HUES64 (cell line): Measurements from ENCODE around the gene CENPL.
A peak's percentile ranks its signal among the peaks of the same experiment; 100 is the strongest.
"Not testable (repeated sequence)": the region's sequence is repeated elsewhere in the genome, so short reads cannot be mapped to it uniquely, and the experiment has no call there.

Source experiments
- H3K27ac ChIP-seq: 2 replicates; pipeline ENCODE4 v1.7.0; 2013; ENCODE audit warnings: low read depth, low read length, inconsistent platforms
- H3K27me3 ChIP-seq: 2 replicates; pipeline ENCODE4 v1.6.1; 2013; ENCODE audit warnings: mild to moderate bottlenecking, low read length; ENCODE audit not compliant: insufficient read depth
- H3K36me3 ChIP-seq: 2 replicates; pipeline ENCODE4 v1.6.1; 2013; ENCODE audit warnings: mild to moderate bottlenecking, low read length; ENCODE audit not compliant: insufficient read depth
- H3K4me1 ChIP-seq: 2 replicates; pipeline ENCODE4 v1.6.1; 2013; ENCODE audit warnings: mild to moderate bottlenecking, low read length, moderate library complexity; ENCODE audit not compliant: insufficient read depth
- H3K4me3 ChIP-seq: 2 replicates; pipeline ENCODE4 v1.5.1; 2013; ENCODE audit warnings: mild to moderate bottlenecking, low read length, moderate library complexity
- H3K9ac ChIP-seq: 2 replicates; pipeline ENCODE4 v1.6.1; 2013; ENCODE audit warnings: mild to moderate bottlenecking, low read depth, low read length
- H3K9me3 ChIP-seq: 2 replicates; pipeline ENCODE4 v1.6.1; 2013; ENCODE audit warnings: low read depth, low read length; ENCODE audit not compliant: insufficient read depth
- WGBS: fragments of 150-250, 120-280 bp; methylation state at CpG from one replicate; pipeline ENCODE4 v1.1.7; 2013; ENCODE audit warnings: missing lambda C conversion rate; 5-methylcytosine and 5-hydroxymethylcytosine counted together

CENPL gene

DNA sequence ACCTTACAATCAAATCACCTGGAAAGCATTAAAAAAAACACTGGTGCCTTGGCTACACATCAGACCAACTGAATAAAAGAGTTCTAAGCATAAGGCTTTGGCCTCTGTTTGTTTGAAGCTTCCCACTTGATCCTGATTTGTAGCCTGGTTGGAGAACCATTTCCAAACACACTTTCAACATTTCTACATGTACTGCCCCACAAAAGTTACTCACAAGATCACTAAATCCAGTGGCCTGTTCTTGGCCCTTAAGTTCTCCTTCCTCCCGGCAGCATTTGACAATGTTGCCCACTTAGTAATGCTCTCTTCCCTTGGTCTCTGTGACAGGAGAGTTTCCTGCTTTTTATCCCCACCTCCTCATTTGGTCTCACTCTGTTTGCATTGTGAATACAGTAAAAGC is 31.3 kb upstream of the CENPL start:
- Histone ChIP-seq H3K4me3 (no peak overlapping the region), H3K9me3 (no peaks in the 10 kb centered on the region), H3K4me1 (peaks cover 13% of the 10 kb centered on the region), H3K9ac (no peak overlapping the region), H3K27ac (no peak overlapping the region), H3K27me3 (no peaks in the 10 kb centered on the region), H3K36me3 (peaks cover 78% of the 10 kb centered on the region)
- 86% methylated on average over 1 of the region's 1 CpG for WGBS

DNA sequence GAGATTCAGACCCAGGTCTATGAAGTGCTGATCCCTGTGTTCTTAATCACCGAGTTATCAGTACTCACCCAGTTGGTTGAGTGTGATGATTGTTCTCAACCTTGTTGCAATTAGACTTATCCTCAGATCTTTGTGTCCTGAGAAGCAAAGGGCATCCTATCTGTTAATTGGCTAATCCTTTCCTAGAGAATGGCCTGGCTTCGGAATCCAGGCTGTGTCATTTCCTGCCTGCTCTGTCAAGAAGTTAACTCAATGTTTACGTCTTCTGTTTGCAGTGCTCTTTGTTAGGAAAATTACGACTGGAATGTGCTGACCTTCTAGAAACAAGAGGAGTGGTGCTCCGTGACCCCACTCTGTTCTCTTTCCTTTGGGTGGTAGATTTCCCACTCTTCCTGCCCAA is 28.4 kb upstream of the CENPL start:
- Histone ChIP-seq H3K9me3 (no peaks in the 10 kb centered on the region), H3K27me3 (no peaks in the 10 kb centered on the region), H3K4me1 (peaks cover 13% of the 10 kb centered on the region), H3K9ac (peak overlapping the region; percentile 3; the same call in 1 of the 2 replicates), H3K27ac (peak overlapping the region; percentile 79), H3K4me3 (no peak overlapping the region), H3K36me3 (peaks cover 77% of the 10 kb centered on the region)
- WGBS: 62% methylated on average over 5 of the region's 5 CpGs

DNA sequence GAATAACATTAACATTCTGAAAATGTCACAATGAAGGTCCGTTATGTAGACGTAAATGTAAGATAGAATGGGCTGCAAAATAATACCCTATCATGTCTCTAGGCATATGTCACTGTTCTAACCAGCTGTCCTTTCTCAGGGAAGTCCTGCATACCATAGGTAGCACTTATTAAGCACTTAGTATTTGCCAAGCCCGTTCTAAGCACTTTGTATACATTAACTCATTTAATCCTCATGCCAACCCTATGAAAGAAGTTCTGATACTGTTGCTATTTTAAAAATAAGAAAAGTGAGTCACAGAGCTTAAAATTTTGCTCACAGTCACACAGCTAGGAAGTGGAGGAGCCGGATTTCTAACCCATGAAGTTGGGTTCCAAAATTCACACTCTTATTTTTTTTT is 27.4 kb upstream of the CENPL start:
- Histone ChIP-seq H3K36me3 (peaks cover 69% of the 10 kb centered on the region), H3K4me1 (peaks cover 13% of the 10 kb centered on the region), H3K27me3 (no peaks in the 10 kb centered on the region), H3K4me3 (no peak overlapping the region), H3K27ac (no peak overlapping the region), H3K9me3 (no peaks in the 10 kb centered on the region), H3K9ac (no peak overlapping the region)
- WGBS: 92% methylated on average over 3 of the region's 4 CpGs

DNA sequence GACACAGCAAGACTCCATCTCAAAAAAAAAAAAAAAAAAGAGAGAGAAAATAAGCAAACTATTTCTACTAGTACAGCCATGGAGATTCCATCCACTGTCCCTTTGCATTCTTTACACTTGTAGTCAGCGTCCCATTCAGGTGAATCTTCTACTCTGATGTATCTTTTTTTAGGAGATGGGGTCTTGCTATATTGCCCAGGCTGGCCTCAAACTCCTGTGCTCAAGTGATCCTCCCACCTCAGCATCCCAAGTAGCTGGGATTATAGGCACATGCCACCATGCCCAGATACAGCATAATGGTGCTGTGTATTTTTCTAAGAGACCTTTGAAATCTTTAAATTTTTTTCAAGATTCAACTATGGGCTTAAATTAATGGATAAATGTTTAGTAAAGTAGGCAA is 8.1 kb upstream of the CENPL start:
- Histone ChIP-seq H3K4me3 (no peak overlapping the region), H3K9ac (no peak overlapping the region), H3K36me3 (peaks cover 81% of the 10 kb centered on the region), H3K4me1 (no peaks in the 10 kb centered on the region), H3K27me3 (no peaks in the 10 kb centered on the region), H3K9me3 (no peaks in the 10 kb centered on the region), H3K27ac (no peak overlapping the region)
- WGBS: 90% methylated on average over 1 of the region's 1 CpG

DNA sequence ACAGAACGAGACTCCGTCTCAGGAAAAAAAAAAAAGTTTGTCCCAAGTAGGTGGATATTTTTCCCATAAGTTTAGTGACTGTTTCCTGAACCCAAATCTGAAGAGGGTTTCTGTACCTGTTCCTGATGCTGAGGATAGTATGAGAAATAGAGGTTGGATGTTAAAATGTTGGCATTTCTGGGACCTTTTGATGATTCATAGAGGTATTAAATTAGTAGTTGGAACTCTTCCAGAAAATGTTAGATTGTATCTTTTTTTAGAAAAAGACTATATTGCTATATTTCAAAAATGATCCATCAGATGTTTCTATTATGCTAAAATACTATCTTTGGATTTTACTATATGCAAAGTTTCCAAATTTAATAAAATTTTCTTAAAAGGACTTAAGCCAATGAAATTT is 2.9 kb upstream of the CENPL start:
- H3K9ac ChIP-seq: no peak overlapping the region
- H3K27ac ChIP-seq: no peak overlapping the region
- H3K4me3 ChIP-seq: no peak overlapping the region
- WGBS: 95% methylated on average over 2 of the region's 2 CpGs
- H3K9me3 ChIP-seq: no peaks in the 10 kb centered on the region
- H3K4me1 ChIP-seq: peaks cover 6% of the 10 kb centered on the region; the same call in 1 of the 2 replicates
- no peaks in the 10 kb centered on the region for H3K27me3 ChIP-seq
- peaks cover 44% of the 10 kb centered on the region for H3K36me3 ChIP-seq

DNA sequence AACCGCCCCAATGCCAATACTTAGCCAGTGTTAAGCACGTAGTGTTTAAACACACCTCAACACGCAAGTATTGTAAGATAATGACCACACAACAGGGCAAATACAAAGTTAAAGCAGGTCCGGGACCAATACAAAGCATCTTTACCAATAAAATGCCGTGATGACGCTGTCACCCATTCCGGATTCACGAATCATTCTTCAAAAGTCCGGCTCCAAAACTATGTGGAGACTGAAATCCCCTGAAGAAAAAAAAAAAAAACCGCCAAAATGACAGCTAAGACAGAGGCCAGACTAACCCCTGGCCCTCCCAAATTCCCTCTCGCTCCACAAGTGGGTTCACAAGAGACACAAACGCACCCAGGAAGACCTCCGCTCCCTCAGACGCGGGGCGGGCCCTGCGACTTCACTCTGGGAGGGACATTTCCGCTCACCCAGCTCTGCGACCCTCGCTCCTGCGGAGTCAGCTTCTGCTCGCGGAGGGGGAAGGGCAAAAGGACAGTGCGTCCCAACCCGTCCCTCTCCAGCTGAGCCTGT is 835 bp downstream of the CENPL start:
- H3K27me3 ChIP-seq: no peaks in the 10 kb centered on the region
- peak overlapping the region; percentile 86 for H3K9ac ChIP-seq
- H3K36me3 ChIP-seq: peaks cover 48% of the 10 kb centered on the region
- H3K9me3 ChIP-seq: no peaks in the 10 kb centered on the region
- peak overlapping the region; percentile 64 for H3K4me3 ChIP-seq
- peaks cover 6% of the 10 kb centered on the region; the same call in 1 of the 2 replicates for H3K4me1 ChIP-seq
- H3K27ac ChIP-seq: peak overlapping the region; percentile 91
- under 1% methylated on average over 25 of the region's 25 CpGs for WGBS

DNA sequence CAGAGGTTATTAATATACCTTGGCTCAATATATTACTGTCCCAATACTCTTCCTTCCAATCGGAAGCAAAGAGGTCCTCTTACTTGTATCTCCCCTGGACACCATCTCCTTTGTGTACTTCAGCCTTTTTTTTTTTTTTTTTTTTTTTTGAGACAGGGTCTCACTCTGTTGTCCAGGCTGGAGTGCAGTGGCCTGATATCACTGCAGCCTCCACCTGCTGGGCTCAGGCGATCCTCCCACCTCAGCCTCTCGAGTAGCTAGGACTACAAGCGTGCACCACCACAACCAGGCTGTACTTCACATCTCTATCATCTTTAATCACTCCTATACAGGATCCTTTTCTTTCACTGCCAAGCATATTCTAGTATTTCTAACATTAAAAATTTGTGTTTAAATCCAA is 3.0 kb downstream of the CENPL start:
- Histone ChIP-seq H3K4me1 (peaks cover 6% of the 10 kb centered on the region; the same call in 1 of the 2 replicates), H3K9ac (no peak overlapping the region), H3K27ac (no peak overlapping the region), H3K27me3 (no peaks in the 10 kb centered on the region), H3K36me3 (peaks cover 43% of the 10 kb centered on the region), H3K9me3 (no peaks in the 10 kb centered on the region), H3K4me3 (no peak overlapping the region)
- WGBS: 98% methylated on average over 4 of the region's 4 CpGs

DNA sequence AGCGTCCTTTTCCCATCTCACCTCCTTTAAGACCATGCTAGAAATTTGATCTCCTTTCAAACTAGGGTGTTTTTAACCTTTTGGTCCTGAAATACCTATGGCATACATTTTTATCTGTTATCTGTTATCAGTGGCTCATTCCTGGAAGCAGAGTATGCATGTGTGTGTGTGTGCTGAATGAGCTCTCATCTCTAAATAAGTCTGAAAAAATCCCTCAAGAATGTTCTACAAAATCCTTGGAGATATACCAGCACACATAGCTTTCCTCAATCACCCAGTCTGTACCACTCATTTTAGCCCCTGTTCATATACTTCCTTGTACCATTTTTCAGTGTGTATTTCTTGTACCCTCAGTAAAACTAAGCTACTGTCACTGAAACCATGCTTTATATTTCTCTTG is 6.2 kb downstream of the CENPL start:
- 94% methylated on average over 1 of the region's 1 CpG for WGBS
- Histone ChIP-seq H3K4me1 (peaks cover 6% of the 10 kb centered on the region; the same call in 1 of the 2 replicates), H3K9me3 (no peaks in the 10 kb centered on the region), H3K27me3 (no peaks in the 10 kb centered on the region), H3K4me3 (no peak overlapping the region), H3K27ac (no peak overlapping the region), H3K36me3 (peaks cover 40% of the 10 kb centered on the region), H3K9ac (no peak overlapping the region)

DNA sequence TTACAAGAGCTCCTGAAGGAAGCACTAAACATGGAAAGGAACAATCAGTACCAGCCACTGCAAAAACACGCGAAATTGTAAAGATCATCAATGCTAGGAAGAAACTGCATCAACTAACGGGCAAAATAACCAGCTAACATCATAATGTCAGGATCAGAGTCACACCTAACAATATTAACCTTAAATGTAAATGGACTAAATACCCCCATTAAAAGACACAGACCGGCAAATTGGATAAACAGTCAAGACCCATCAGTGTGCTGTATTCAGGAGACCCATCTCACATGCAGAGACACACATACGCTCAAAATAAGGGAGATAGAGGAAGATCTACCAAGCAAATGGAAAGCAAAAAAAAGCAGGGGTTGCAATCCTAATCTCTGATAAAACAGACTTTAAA is 11.0 kb downstream of the CENPL start:
- not testable (repeated sequence) for H3K4me1 ChIP-seq, H3K4me3 ChIP-seq, H3K9ac ChIP-seq, H3K27me3 ChIP-seq, H3K9me3 ChIP-seq, H3K27ac ChIP-seq
- 99% methylated on average over 4 of the region's 5 CpGs for WGBS
- H3K36me3 ChIP-seq: peaks cover 28% of the 10 kb centered on the region

DNA sequence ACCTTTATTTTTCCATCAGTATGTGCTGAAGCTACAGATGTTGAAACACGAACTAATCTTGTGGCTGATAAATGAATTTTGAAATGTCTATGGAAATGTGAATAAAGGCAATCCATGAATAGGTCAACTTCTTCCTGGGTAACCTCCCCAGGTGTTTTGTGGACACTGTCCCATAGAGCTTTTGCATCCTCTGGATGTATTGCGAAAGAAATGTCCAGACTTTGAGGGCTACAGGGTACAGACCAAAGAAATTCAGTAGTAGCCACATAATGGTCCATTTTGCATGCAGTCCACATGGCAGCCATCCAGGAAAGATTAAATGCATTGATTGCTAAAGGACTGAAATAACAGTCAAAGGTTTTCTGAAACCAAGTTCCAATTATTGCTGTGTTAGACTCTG is 21.7 kb downstream of the CENPL start:
- no peak overlapping the region for H3K27ac ChIP-seq
- no peak overlapping the region for H3K4me3 ChIP-seq
- H3K36me3 ChIP-seq: peaks cover 82% of the 10 kb centered on the region
- no peaks in the 10 kb centered on the region for H3K4me1 ChIP-seq
- WGBS: 96% methylated on average over 2 of the region's 2 CpGs
- H3K9ac ChIP-seq: no peak overlapping the region
- no peaks in the 10 kb centered on the region for H3K9me3 ChIP-seq
- H3K27me3 ChIP-seq: no peaks in the 10 kb centered on the region

DNA sequence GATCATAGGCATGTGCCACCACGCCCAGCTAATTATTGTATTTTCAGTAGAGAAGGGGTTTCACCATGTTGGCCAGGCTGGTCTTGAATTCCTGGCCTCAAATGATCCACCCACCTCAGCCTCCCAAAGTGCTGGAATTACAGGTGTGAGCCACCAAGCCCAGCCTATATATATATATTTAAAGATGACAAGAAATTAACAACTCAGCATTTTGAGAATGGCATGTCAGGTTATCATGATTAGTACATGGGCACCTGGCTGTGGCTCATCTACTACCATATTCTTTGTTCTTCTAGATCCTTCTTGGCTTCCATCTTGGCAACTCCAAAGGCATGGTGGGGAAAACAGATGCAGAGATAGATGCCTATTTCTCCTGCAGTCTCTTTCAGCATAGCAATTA is 24.7 kb downstream of the CENPL start:
- H3K9ac ChIP-seq, H3K27ac ChIP-seq, H3K4me1 ChIP-seq, H3K4me3 ChIP-seq, H3K27me3 ChIP-seq: not testable (repeated sequence)
- H3K36me3 ChIP-seq: peaks cover 70% of the 10 kb centered on the region
- 100% methylated on average over 1 of the region's 1 CpG for WGBS
- peaks cover 12% of the 10 kb centered on the region; the same call in 1 of the 2 replicates for H3K9me3 ChIP-seq

DNA sequence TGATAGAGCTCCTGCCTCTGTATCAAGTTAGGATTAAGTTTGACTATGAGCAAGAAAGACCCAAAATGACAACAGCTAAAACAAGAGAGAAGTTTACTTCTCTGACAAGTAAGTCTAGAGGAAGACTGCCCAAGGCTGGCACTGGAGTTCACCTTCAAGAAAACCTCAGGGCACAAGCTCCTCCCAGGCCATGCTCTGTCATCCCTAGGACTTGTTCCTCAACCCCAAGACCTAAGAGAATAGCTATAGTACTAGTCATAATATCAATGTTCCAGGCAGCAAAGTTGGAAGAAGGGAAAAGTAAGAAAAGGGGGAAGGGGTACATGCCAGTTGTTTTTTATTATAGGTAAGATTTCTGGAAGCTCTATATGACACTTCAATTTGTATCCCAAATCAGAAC is 26.6 kb downstream of the CENPL start:
- H3K27ac ChIP-seq: no peak overlapping the region
- no peak overlapping the region for H3K4me3 ChIP-seq
- H3K27me3 ChIP-seq: no peaks in the 10 kb centered on the region
- H3K36me3 ChIP-seq: peaks cover 69% of the 10 kb centered on the region
- no peaks in the 10 kb centered on the region for H3K4me1 ChIP-seq
- H3K9ac ChIP-seq: no peak overlapping the region
- H3K9me3 ChIP-seq: peaks cover 13% of the 10 kb centered on the region; the same call in 1 of the 2 replicates
